NCI-H510A treated with DMSO at 0.1 percent for 48 hours (cell line): Measurements from ENCODE around the gene CSRP1.
"Not testable (repeated sequence)": the region's sequence is repeated elsewhere in the genome, so short reads cannot be mapped to it uniquely, and the experiment has no call there.

Experiments
- DNase-seq: peaks from one replicate; lab custom pipeline; 2025; lab: John Stamatoyannopoulos, UW

CSRP1 gene

DNA sequence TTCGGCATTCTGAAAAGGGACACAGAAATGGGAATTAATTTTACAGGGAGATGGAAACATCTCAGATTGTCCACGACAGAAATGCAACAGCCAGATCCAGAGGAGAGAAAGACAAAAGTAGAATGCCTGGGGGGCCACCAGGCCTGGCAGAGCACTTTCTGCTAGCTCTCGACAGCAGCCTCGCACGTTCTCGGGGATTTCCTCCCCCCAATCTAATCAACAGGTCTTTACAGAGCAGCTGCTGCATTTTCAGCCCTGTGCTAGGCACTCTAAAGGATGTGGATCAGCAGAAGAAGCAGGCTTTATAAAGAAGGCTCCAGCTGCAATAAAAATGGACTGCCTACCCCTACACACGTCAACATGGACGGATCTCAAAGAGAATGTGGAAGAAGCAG is 10.6 kb downstream of the CSRP1 start:
- DNase-seq = no peak

DNA sequence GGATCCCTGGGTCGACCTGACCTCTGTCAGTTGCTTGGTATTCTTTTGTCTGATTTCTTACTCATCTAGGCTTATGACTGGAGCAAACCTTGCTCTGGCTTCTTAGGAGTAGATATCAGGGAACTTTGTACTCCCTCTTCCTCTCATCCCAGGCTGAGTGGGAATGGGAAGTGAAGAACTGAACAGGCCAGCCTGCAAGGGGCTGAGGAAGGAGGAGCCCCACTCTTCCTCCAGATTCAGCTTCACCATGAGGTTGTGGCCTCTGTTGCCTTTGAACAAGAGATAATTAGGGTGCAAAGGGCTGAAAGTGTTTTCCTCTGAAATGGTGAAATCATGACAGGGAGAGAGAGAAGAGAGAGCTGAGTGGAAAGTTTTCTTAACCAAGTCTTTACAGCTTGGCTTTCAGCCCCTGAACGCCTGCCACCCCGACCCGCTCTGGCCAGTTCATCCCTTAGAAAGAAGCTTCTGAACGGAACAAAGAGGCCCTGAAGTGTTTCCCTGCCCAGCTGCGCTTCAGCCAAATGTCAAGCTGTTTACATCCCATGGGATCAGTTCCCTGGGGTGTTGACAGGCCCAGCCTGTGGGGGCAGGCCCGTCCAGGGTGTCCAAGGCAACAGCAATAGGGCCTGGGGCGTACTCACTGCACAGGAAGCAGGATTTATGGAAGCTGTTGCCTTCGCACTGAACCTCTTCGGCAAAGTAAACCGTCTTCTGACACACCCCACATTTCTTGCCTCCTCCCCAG is 11.2 kb downstream of the CSRP1 start:
- DNase-seq = peak; percentile 23

DNA sequence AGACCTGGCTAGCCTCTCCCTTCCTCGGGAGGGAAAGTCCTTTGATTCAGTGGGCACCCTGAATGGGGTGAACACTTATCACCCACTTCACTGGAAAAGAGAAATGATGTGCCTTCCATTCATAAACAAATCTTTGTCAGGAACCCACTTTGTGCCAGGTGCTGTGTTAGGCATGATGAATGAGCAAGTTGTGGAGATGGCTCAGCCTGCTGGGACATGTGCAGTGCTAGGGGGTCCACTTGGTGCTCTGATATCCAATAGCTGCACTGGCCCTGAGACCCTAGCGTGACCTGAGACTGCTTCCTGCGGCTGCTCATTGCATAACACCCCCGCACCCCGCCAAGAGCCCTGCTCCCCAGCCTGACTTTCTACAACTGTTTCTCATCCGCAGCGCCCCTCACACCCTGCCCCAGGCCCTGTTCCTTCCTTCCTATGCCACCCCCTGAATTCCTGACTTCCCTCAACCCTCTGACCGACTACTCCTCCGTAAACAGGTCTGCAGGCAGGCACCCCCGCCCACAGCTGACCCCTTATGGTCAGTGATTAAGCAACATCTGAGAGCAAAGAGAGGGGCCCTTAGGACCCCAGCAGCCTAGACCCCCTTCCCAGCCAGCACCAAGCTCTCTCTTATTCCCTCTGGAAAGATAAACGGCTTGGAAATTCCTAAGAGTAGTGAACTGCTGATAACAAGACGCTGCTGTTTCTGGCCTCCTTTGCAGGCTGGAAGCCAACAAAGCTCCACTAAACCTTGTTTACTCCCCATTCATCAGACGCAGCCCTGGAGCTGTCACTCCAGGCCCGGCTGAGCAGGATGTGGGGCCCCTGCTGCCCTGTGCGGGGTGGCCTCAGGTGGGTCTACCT is 12.9 kb downstream of the CSRP1 start:
- DNase-seq = no peak

DNA sequence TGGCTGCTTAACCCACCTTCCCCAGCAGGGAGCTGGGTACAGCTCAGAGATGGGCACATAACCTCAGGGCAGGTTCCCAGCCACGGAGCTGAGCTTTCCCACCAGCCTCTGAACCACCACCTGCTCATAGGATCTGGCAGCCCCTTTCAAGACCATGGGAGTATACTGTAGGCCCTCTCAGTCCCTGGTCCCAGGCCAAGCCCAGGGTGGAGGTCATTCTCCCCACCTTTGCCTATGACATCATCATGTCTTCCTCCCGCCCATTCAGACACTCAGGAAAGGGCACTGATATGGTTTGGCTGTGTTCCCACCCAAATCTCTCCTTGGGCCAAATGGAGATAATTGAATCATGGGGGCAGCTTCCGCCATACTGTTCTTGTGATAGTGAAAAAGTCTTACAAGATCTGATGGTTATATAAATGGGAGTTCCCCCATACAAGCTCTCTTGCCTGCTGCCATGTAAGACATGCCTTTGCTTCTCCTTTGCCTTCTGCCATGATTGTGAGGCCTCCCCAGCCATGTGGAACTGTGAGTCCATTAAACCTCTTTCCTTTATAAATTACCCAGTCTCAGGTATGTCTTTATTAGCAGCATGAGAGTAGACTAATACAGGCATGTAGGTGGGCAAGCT is 13.8 kb downstream of the CSRP1 start:
- DNase-seq = not testable (repeated sequence)

DNA sequence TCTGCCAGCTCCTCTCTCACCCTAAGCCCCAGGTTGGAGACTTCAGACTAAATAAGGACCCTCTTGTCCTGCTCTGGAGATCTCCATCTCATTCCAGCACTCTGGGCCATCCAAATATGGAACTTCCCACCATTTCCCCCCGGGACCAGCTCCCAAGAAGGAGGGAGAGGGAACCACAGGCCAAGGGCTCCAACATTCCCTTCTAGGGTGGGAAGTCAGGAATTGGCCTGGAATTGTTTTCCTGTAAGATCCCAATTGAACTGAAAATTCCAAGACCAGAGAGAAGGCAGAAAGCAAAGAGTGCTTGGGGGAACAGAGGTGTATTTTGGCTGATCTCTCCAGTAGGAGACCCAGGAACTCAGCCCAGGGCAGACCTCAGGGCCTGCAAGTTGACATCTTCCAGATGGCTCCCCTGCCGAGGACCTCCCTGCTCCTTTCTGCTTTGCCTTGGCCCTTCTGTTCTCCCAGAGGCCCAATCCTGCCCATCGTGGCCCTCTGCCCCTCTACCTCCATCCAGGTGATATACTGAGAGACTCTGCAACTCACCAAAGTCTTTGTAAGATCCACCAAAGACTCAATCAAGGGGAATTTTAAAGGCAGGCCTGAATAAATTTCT is 14.9 kb downstream of the CSRP1 start:
- no peak for DNase-seq

DNA sequence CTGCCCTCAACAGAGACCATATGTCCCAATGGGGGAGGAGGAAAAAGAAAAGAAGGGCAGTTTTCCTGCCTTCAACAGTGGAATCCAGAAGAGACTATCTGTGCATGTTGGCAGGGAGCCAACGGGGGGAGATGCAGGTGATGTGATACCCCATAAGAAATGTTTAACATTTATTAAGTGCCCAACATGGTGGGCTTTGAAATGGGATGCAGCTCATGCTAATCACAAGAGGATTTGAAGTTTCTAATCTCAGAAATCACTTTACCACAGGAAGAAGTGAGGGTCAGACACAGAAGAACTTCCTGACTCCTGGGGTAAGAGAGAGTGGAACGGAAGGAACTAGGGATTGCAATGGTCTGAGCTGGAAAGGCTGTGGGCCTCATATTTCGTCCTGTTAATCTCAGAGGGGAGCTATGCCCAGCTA is 16.2 kb downstream of the CSRP1 start:
- no peak for DNase-seq

DNA sequence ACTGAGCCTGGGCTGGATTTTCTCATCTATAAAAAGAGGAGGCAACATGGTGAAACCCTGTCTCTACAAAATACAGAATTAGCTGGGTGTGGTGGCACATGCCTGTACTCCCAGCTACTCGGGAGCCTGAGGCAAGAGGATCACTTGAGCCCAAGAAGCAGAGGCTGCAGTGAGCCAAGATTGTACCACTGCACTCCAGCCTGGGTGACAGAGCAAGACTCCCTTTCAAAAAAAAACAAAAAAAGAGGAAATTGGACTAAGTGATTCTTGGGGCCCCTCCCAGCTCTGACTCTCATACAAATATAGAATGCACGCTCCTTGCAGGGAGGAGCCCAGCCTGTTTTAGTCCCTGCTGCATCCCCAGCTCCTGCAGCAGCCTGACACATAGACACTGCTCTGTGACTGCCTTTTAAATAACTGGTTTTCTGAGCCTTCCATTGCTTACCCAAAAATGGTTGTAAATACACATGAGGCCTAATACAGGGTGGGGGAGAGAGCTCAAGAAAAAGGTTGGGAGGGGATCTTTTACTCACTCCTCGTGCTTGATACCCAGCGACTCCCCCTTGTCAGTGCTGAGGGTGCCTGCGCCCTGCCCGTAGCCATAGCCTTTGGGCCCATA is 17.2 kb downstream of the CSRP1 start:
- DNase-seq = no peak

DNA sequence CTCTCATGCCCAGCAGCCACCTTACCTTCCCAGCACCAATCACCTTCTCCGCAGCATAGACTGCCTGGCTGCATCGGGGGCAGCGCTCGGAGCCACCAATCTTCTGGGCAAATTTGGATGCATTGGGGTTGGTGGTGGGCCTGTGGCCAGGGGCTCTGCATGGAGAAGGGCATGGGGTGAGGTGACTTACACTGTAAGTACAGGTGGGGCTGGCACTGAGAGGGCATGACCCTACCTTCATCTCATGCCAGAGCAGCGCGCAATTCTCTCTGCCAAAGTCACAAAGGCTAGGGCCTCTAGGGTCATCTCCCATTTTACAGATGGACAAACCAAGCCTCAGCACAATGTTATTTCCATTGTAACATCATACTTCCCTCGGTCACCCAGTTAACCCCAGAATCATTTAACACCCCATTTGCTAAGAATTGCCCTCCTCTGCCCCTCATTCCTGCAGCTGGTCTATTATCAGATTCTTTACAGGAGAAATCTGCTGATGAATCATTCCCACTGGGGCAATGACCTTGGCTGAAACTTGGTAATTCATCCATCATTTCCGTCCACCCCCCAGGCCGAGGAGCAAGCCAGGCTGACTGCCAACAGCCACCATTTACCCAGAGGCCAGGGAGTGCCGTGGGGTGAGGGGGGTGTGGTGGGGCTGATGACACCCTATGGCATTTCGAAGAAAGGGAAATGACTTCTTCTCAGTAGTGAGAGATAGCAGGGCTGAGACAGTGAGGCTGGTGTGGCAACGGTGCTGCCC is 17.9 kb downstream of the CSRP1 start:
- DNase-seq = no peak

DNA sequence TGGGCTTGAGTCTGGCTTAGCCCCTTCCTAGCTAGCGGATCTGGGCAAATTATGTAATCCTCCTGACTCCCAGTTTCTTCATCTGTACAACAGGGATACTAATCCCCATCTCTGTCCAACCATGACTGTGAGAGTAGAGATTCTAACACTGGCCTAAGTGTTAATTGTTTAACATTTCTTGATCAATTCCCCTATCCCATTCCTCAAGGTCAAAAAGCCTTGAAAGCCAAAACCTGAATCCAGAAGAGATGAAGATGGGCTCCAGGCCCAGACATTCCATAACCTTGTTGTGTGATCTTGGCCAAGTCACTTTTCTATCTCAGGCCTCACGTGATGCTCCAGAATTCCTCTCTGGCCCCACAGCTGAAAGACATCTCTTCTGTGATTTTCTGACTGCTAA is 19.2 kb downstream of the CSRP1 start:
- no peak for DNase-seq

DNA sequence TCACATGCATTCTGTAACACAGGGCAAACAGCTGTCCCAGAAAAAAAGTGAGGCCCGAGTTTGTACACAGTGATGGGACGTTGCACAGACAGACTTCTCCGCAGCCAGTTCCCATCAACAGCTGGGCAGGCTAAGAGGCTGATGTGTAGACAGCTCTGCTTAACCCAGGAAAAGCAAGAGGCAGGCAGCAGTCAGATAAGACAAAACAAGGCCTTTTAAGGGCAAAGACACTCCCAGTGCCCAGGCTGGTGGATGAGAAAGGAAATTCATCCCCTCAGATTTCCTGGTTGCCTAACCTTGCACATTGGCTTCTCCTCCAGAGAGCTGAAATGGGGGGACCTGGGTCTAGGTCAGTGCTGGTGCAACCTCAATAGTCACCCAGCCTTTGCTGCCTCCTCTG is 20.7 kb downstream of the CSRP1 start:
- no peak for DNase-seq

DNA sequence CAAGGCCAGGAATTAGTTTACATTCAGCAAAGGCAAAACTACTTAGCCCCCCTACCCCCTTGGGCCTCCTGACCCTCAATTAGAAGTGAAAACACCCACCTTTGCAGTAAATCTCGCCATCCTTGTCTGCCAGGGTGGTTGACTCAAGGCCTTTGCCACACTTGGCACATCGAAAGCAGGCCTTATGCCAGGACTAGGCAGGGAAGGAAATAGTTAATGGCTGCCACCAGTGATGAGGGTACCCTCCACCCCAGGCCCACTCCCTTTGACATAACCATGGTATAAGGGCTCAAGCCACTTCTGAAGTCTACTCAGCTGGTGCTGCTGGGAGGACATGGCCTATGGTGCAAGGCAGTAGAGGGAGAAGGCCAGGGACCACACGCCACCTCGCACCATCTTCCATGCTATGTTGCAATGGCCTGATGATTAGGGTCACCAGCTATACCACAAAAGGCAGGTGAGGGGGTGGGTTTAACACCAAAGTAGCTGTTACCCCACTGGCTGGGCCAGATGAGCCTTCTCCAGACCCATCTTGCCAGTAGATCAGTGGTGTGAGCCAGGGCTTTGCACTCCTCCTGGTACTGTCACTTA is 21.6 kb downstream of the CSRP1 start:
- no peak for DNase-seq

DNA sequence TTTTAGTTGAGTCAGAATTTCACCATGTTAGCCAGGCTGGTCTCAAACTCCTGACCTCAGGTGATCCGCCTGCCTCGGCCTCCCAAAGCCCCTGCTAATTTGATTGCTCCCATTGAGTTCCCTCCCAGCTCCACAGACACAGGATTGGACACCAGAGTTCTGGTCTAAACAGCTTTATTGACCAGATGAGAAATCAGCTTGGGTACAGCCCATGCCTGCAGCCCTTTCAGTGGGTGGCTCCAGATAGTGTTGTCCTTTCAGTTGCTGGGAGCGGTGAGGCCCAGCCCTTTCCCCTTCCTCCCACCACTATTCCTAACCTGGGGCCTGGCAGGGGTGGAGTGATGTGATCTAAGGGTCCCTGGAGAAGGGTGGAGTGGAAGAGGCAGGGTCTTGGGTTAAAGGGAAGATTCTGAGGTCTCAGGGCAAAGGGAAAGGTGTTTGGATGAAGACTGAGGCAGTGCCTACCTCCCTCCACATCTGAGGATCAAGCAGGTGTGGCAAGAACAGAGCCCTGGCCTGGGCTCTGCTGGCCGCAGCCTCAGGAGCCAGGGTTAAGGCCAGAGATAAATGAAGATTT is 23.5 kb downstream of the CSRP1 start:
- no peak for DNase-seq

DNA sequence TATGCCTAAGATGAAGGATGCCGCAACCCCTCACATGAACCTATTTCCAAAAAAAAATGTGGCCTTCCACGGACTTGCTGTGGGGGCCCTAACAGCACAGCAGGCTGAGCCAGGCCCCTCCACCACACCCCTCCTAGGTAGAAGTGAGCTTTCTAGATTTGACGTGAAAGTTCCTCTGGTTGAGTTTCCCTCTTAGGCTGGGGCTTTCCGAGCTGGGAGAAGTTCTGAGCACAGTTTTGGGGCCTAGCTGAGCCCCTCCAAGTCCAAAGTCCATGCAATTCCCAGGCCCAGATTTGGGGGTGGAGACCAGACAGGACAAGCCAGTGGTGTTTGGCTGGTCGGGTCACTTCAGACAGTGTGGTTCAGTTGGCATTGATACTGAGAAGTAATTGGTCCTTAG is 24.2 kb downstream of the CSRP1 start:
- no peak for DNase-seq

DNA sequence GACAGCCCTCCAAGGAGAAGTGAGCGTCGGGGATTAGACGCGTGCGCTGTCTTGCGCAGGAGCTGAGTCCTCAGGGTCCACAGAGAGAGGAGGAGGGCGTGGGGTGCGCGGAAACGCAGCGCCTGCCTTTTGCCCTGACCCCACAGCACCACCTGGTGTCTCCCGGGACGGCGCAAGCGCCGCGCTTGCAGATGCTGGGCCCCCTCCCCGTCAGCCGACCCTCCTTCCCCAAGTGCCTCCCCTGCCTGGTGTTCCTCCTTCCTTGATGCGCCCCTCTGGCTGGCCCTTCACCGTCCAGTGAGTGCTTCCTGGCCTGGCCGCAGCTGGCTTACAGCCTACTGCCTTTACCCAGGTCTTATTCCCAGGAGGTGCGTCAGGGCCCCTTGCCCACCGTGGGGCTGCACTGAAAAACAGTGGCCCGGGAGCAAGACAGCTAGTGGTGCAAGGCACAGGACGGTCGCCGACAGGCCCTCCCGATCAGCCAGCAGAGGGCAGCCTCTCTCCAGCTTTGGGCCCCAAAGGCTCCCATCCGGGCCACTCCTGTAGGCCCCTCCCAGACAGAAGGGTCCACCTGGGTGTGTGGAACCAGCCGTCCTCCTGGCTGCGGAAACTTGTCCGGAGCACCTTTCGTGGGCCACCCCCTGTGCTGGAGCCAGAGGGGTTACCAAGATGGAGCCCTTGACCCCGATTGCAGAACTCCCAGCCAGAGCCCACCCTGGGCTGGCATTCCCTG is 25.0 kb downstream of the CSRP1 start:
- peak; percentile 76 for DNase-seq

DNA sequence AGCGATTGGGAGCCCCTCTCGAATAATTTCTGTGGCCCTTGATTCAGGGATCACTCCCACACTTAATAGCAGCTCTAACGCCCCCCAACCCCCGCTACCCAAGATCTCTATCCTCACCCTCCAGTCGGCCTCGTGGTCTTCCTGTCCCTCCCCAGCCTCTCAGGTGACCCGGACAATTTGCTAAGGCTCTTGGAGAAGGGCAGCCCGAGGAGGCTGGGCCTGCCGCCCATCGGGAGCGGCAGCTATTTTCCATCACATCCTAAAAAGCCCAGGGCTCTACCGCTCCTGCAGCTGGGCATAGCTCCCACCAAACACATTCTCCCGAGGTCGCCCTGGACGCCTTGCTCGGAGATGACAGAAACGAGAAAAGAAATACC is 25.9 kb downstream of the CSRP1 start:
- no peak for DNase-seq

DNA sequence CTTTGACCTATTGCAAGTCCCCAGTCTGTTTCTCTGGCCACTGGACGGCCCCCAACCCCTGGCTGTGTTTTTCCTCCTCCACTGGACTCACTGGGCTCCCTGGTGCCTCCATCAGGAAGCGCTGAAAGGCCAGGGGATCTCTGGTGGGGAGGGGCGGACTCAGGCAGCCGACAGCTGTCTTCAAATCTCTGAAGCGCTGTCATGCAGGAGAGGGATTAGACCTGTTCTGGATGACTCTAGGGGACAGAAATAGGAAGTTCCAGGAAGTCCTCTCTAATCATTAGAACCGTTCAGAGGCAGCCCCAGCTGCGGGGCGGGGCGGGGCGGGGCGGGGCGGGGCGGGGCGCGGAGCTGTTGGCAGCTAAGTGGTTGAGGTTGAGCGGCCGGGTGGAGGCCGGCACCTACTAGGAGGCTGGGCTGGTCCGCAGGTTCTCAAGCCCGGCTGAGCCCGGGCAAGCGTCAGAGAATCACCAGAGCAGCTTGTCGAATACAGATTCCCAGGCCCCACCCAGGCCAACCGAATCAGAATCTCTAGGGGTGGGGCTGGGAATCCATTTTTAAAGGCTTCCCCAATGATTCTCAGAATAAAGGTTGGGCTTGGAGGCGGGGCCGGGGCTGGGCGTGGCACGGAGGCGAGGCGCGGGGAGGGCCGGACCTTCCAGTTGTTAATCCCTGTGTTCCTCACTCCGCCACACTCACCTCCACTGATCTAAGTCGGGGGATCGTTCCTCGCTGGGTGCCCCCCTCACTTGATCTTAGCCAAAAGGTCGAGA is 26.5 kb downstream of the CSRP1 start:
- peak; percentile 94 for DNase-seq

DNA sequence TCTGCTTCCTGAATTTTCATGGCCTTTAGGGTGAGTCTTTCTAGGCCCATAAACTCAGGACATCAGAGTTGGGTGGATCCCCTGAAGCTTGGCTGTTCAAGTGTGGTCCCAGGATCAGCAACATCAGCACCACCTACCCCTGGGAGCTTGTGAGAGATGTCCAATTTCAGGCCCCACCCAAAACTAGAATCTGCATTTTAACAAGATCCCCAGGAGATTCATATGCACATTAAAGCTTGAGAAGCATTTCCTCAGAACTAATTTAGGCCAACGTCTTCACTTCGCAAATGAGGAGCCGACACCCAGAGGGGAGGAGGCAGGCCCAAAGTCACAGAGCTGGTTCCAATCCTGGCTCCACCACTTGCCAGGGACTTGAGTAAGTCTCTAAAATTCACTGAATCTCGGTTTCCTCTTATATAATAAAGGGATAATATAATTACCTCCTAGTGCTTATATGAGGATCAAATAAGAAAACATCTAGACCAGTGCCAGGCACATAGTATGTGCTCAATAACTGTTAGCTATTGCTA is 27.7 kb downstream of the CSRP1 start:
- DNase-seq = no peak

DNA sequence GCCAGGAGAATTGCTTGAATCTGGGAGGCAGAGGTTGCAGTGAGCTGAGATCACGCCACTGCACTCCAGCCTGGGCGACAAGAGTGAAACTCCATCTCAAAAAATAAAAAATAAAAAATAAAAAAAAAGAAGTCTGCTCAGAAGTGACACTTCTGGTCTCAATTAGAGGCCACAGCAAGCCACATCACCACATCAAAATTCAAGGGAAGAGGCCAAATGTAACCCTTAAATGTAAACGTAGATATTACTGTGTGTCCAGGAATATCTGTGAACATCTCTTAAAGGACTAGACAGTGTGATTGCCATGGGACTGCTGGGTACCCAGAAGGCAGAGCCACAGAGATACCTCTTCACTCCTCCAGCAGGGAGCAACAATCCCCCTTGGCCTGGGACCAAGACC is 28.3 kb downstream of the CSRP1 start:
- not testable (repeated sequence) for DNase-seq
